ENCODE results near the gene PABPC1L.
A peak's percentile ranks its signal among the peaks of the same experiment; 100 is the strongest.
"Not testable (repeated sequence)": the region's sequence is repeated elsewhere in the genome, so short reads cannot be mapped to it uniquely, and the experiment has no call there.

Gene PABPC1L

GRCh38 chr20:44909872-44910689, at the start of gene PABPC1L:
PABPC1L (plus strand) TSS chr20:44910060; CDS start chr20:44910144, 84 bp downstream.
- DNase-seq: peak; percentile 46

DNA sequence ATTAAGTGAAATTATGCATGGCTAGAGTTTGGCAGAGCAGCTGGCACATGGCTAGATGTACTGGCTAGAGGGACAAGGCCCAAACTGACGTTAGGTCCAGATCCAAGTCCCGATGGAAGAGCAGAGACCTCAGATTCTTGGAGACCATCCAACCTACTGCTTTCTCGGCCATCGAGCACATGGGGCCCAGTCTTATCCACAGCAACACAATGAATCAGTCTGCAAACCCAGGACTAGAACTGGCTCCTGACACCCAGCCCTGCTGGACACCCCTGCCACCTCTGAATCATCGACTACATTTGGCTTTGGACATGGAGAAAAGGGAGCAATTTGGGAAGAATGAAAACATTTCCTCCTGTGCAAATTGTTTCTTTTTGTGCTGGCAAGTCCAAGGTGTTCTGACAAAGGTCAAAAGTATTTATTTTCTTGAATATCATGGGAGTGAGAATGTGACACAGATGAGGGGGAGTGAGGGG, 48.3 kb upstream of the PABPC1L start:
- no peak for DNase-seq

- no peak for DNase-seq
These were observed 47.6 kb upstream of the PABPC1L start for GRCh38 chr20:44862286-44862685.

DNA sequence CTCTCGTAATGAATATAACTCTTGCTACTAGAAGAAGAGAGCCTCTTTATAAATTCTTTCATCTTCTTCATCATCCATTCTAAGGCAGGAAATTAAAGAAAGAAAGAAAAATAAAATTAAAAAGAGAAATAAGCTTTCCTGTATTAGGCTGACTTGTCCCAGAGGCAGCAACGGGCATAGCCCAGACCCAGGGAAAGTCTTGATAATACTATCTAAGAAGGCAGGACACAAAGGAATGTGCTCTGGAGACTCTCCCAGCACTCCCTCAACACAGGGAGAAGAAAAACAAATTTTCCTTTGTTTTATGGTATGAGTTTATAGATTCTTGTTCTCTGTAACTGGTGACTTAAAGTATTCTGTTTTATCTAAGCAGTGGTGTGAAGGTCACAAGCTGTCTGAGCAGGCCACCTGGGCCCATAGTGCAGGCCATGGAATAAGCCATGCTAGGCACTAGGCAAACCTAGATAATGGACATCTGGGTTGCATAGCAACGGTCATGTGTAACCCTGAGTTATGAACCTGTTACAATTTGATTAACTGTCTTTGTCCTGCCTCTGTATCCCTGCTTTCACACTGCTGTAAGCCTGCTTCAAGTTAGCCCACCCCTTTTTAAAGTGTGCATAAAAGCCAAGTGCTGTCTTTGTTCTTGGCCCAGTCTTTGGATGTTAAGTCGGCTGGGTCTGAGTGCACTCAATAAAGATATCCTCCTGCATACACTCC, 46.3 kb upstream of the PABPC1L start:
- not testable (repeated sequence) for DNase-seq

- DNase-seq: not testable (repeated sequence)
These were observed 45.4 kb upstream of the PABPC1L start for GRCh38 chr20:44864493-44864892.

DNA sequence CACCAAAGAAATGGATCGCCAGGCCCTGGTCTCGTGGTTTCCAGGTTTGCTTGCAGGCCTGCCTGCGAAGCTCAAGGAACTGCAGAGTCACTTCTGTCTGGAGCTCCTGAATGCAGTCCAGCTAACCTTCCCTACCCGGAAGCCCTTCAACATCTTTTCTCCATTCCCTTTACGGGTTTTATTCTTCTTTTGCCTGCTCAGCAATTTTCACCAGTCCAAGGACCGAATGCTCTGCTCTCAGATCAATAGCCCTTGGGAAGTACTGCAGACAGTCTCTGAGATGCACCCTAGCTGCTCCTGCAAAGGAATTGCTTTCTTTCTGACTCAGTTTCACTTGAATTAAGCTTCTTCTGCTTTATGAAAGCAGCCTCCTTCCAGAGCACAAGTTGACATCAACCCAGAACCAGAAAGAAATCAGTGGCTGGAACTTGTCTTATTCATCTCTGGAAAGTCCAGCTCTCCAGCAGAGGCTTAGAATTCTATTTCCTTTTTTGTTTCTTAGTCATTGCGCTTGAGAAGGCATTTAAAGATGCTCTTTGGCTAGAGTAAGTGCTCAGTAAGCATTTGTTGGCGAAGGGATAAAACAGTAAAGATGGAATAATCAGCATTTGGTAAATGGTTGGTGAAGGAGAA, 43.0 kb upstream of the PABPC1L start:
- no peak for DNase-seq

DNA sequence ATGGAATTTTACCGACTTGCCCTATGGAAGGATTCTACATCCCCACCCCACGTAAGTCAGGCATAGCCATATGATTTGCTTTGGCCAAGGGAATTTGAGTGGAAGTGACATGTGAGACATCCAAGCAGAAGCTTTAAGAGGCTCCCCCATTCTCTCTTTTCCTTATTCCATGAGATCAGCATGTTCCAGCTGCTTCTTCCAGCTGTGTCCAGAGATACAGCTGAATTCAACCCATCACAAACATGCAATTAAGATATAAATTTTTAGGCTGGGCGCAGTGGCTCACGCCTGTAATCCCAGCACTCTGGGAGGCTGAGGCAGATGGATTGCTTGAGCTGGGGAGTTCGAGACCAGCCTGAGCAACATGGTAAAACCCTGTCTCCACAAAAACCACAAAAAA, 40.4 kb upstream of the PABPC1L start:
- no peak for DNase-seq

DNA sequence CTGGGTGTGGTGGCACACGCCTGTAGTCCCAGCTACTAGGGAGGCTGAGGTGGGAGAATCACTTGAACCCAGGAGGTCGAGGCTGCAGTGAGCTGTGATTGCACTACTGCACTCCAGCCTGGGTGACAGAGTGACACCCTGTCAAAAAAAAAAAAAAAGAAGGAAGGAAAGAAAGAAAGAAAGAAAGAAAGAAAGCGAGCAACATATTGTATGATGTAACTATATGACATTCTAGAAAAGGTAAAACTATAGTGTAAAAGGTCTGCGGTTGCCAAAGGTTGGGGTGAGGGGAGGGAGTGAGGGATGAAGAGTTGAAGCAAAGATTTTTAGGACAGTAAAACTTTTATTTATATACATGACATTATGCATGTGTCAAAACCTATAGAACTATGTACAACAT, 27.5 kb upstream of the PABPC1L start:
- not testable (repeated sequence) for DNase-seq

DNA sequence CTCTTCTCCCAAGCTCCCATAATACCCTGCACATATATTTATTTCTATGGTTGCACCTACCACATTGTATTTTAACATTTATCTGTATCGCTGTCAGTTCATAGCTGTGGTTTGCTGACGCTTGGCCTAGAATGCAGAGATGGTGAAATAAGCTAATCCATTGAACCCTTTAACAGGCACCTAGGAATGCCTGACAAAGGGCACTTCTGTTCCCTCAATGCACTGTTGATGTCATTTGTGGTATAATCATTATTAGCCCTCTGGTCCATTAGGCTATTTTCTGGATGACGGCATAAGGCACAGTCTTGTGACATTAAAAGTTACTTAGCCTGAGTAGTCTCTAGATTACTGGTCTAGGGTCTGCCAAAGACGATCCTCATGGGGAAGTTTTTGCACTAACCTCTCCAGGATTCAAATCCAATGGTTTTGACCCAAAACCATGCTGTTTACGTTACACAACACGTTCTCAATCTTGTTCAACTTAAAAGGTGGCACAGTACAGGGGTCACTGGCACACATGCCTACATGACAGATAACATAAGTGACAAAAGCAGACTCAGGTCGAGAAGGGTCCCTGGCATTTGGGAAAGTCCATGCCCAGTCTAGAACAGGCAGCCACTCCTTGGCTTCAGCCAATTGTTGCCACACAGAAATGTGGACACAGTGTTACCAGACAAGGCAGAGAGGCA, 26.5 kb upstream of the PABPC1L start:
- no peak for DNase-seq

- no peak for DNase-seq
These were observed 24.9 kb upstream of the PABPC1L start for GRCh38 chr20:44884907-44885391.

DNA sequence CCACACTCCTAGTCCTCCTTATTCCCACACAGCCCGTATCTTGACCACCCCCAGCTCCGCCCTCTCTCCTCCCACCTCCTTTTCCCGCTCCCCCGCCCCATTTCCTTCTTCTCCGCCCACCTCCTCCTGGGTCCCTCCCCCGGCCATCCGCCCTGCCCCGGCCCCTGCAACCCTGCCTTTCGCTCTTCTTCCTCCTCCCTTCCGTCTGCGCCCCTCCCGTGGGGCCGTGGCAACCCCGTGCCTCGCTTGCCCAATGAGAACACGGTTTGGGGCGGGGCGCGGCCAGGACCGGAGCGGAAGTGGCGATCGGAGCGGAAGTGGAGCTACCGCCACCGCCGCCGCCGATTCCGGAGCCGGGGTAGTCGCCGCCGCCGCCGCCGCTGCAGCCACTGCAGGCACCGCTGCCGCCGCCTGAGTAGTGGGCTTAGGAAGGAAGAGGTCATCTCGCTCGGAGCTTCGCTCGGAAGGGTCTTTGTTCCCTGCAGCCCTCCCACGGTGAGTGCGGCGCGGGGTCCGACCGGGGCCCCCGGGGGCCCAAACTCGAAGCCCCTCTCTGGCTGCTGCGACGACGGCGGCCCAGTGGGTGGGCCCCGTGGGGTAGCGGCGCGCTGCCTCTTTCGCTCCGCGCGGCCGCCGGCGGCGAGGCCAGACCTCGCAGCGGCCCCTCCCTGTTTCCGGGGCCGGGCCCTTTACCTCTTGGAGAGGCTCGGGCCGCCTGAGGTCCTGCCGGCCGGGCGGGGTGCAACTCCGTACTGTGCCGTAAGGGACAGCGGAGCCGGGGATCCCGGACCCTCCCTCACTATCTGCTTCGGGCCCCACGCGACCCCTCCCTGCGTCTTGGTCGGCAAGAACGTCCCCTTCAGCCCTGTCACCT, 24.2 kb upstream of the PABPC1L start, which contains the start of gene YWHAB:
YWHAB (plus strand) TSS at position 314 of the 874 bp plus-strand sequence. CDS start 15,829 bp downstream, outside the sequence.
- DNase-seq: peak; percentile 98

GRCh38 chr20:44886266-44886651, 23.6 kb upstream of the PABPC1L start:
- DNase-seq: no peak

- DNase-seq: no peak
These were observed 23.0 kb upstream of the PABPC1L start for GRCh38 chr20:44886828-44887227.

DNA sequence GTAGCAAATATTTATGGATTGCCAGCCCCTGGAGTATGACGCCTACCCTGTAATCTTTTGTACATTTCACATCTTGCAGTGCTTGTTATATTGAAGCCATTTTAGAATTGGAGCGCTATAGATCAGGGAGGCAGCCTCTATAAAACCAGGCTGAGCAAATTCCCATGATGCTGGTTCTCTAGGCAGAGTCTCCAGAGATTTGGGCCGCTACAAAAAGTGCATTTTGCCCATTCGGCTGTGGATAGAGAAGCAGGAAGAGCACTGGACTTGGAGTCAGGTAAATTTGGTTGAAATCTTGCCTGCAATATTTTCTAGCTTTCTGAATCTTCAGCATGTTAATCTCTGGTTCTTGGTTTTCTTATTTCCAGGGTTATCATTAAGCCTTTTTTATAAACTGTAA, 22.4 kb upstream of the PABPC1L start:
- no peak for DNase-seq

DNA sequence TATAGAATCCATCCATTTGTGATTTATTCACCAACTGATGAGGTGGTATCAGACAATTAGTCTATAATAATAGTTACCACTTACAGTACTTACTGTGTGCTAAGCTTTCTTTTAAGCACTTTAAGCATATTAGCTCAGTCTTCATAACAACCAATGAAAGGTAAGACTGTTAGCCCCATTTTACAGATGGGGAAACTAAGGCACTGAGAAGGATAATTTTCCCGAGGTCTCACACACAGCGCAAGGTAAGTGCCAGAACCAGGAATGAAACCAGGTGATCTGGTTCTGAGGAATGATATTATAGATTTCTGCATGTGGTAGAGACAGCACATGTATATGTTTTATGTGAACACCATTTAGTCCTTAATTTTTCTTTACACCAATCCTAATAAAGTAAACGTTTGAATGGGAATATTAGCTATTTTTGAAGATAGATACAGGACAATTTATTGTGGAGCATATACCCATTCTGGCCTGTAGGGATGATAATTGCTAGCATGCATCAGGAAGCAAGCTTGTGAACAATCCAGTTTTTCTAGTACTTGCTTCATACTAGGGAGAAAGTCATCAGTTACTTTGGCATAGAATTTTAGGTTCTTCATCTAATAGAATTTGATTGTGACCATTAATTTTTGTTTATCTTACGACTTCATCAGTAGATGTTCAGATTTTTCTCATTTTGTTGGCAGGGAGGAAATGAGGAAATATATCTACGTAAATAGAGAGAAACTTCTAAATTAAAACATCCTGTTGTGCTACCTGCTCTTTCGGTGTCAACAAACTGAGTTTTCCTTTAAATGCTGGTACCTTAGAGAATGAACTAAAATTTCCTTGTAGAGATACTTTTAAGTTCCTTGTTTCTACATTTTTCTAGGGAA, 21.4 kb upstream of the PABPC1L start:
- no peak for DNase-seq

DNA sequence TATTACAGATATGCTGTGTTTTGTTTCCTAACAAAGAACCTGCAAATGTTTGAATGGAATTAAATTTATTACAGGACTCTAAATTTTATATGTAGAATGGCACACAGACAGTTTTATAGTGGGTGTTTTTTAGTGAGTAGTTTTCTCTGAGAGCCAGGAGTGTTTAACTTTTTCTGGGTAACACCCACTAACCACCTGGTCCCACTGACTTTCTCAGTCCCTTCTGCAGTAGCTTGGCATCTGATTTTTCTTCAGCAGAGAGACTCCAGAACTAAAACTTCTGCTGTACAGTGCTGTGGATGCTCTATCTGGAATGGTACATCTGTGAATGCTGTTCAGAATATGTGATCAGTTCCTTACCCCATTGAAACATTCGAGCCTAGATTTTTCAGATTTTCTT, 18.0 kb upstream of the PABPC1L start:
- no peak for DNase-seq

DNA sequence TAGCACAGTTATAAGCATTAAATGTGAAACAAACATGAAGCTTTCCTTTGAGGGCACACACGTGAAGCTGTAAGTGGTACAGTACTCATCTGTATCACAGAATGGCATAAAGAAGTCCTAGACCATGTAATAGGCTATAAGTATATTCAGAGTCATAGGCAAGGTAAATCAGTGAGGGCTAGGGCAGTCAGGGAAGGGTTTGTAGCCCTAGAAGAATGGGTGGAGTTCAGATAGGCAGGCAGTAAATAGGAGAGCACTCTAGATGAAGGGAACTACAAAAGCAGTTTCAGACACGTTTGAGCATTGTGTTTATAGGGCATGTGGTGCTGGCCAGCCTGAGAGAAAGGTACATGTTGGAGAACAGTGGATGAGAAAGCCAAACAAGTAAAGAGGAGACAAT, 14.9 kb upstream of the PABPC1L start:
- no peak for DNase-seq

GRCh38 chr20:44896583-44896982, 13.3 kb upstream of the PABPC1L start:
- DNase-seq: no peak

GRCh38 chr20:44897133-44897532, 12.7 kb upstream of the PABPC1L start:
- DNase-seq: no peak

- DNase-seq: no peak
These were observed 9.5 kb upstream of the PABPC1L start for GRCh38 chr20:44900231-44900854.
